ENCODE data around the gene RNF126.

DNA sequence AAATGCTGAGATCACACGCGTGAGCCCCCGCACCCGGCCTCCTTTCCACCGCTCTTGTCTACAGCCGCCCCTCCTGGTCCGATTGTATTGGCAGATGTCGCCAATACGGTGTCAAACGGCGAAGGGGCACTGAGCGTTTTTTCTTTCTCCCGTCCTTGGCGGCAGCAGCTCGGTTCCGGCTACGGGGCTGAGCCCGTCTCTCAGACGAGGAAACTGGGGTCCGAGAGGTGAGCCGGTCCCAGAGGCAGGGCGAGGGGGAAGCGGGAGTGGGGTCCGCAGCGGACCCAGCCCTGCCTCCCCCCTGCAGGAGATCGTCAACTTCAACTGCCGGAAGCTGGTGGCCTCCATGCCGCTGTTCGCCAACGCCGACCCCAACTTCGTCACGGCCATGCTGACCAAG, 50.1 kb downstream of the RNF126 start:
- TF ChIP-seq, protein P1, sequence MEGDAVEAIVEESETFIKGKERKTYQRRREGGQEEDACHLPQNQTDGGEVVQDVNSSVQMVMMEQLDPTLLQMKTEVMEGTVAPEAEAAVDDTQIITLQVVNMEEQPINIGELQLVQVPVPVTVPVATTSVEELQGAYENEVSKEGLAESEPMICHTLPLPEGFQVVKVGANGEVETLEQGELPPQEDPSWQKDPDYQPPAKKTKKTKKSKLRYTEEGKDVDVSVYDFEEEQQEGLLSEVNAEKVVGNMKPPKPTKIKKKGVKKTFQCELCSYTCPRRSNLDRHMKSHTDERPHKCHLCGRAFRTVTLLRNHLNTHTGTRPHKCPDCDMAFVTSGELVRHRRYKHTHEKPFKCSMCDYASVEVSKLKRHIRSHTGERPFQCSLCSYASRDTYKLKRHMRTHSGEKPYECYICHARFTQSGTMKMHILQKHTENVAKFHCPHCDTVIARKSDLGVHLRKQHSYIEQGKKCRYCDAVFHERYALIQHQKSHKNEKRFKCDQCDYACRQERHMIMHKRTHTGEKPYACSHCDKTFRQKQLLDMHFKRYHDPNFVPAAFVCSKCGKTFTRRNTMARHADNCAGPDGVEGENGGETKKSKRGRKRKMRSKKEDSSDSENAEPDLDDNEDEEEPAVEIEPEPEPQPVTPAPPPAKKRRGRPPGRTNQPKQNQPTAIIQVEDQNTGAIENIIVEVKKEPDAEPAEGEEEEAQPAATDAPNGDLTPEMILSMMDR (IDR thresholded peaks at IDR 0.05), result no peak
- TF ChIP-seq POLR2A (IDR thresholded peaks at IDR 0.05), result no peak

All from body of pancreas (tissue), 4 donors.